Stimulated activated CD8-positive, alpha-beta memory T cell treated with anti-CD3 and anti-CD28 coated beads, Interleukin-2, amount 100 ng/mL, for 48 hours (primary cell): ENCODE measurements around the gene SLC7A6.
A peak's percentile ranks its signal among the peaks of the same experiment; 100 is the strongest.

Source experiments
- DNase-seq, 2 donors: peaks; one replicate each; pipeline ENCODE4 v3.0.0-alpha.2; 2020; ENCODE audit warnings: low read depth in 2 of 2

Gene SLC7A6

DNA sequence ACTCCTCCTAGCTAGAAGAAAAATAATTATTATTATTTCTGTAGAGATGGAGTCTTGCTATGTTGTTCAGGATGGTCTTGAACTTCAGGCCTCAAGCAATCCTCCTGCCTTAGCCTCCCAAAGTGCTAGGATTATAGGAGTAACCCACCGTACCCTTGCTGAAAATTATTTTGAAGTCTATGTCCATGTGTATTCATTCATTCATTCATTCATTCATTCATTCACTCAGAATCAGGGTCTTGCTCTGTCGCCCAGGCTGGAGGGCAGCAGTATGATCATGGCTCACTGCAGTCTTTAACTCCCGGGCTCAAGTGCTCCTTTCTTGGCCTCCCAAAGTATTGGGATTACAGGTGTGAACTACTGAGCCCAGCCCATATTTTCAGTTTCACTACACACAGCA, 42.3 kb downstream of the SLC7A6 start:
- no peak for DNase-seq

DNA sequence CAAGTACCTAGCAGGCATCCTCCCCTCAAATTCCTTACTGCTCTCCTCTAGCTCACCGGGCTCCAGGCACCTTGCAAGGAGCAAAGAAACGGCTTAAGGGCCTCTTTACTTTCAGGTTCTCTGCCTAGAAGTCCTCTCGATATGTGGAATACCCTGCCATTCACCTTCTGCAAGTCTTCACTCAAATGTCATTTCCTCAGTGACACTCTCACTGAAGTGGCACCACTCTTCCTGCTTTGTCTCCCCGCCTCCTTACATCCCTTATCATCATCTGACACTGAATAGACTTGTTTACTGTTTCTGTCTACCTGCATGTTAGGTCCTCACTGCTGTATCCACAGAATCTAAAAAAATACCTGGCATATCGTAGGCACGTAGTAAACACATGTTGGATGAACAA, 45.5 kb downstream of the SLC7A6 start:
- DNase-seq: no peak

DNA sequence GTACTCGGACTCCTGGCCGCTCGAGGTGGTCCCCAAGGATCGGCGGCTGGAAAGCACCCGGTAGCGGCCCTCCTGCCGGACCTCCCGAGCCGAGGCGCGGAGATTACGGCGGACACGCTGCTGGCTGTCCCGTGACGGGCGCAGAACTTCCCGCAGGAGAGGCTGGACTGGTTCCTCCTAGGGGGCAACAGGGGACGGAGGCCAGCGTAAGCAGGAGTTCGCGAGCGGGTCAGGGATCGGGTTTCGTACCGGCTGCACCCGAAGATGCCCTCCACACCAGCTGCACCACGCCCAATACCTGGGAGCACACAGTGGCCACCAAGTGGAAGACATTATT, 46.1 kb downstream of the SLC7A6 start:
- no peak for DNase-seq

DNA sequence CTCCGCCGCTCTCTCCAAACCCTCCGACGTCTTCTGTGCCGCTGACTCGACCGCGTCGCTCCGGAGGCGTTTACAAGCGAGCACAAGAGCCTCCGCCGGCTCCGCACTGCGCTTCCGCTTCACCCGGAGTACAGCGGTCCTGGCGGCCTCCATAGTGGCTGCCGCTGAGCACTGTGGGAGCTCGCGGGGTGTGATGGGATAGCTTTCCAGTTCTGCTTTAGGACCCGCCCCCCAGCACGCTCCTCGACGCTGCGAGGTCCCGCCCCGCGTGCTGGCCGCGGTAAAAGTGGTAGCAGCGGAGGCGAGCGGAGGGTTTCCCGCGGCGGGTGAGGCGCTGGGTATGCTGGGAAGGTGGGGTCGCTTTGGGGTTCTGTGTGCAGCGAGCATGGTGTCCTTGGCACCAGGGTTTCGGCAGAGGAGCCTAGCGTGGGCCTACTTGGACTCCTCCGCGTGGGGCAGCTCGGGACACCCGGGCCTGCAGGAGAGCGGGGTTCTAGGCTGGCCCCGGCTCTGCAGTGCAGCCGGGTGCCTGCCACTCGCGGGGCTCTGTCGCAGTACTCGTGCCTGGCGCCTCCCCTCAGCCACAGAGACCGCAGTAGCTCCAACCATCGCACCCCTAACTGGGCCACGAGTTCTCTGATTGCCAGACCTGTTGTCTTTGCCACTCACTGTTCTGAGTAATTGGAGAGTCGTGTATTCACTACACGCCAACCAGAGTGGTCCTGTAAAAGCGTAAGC, 46.6 kb downstream of the SLC7A6 start, which contains the start of the genes PRMT7 and SLC7A6OS:
TSS of gene PRMT7 (plus strand) at position 246 of the 738 bp plus-strand sequence. CDS start 4,961 bp downstream, outside the sequence.
TSS of gene SLC7A6OS (minus strand) at position 173 of the 738 bp plus-strand sequence. CDS start at position 153, 20 bp downstream.
- DNase-seq: peak; percentile 89 to 91

DNA sequence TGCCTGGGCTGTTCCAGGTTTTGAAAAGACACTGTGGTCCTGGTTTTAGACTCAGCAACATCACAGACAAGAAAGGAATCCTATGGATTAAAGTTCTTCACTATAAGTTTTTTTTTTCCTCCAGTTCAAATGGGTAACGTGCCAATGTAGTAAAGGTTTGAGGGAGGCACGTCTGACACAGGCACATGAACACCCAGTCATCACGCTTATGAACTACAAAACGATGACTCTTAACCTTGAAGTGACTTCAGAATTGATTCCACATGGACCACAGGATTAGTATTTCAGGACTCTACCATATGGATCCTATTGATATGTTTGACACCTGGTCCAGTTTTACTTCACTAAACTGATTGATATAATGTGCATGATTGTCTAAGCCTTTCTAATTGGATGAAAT, 48.8 kb downstream of the SLC7A6 start:
- no peak for DNase-seq

DNA sequence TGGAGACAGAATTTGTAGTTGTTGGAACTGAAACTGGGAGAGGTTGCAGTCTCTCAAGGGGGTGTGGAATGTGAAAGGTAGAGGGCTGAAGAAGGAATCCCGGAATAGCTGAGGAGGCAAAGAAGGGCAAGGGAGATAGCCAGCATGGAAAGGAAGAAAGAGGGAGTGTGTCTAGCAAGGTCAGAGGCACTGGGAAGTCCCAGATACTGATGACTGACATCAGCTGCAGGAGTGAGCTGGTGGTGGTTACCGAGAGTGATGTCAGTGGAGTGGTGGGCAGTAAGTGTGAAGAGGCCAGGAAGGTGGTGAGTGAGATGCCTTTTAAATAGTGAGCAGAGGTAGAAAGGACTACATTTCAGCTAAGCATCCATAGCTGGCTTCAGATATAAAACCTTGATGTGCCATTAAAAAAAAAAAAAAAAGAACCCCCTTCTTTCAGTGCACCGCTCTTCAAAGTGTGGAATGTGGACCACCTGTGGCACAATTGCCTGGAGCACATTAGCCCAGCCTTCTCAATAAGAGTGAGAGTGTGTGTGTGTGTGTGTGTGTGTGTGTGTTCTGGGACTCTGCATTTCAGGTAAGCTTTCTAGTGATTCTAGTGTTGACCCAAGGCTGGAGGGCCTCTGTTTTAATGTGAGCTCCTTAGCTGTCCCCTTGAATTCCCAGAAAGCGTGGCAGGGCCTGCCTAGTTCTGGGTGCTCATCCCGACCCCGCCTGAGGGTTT, 55.0 kb downstream of the SLC7A6 start:
- DNase-seq: peak; percentile 31 to 40

DNA sequence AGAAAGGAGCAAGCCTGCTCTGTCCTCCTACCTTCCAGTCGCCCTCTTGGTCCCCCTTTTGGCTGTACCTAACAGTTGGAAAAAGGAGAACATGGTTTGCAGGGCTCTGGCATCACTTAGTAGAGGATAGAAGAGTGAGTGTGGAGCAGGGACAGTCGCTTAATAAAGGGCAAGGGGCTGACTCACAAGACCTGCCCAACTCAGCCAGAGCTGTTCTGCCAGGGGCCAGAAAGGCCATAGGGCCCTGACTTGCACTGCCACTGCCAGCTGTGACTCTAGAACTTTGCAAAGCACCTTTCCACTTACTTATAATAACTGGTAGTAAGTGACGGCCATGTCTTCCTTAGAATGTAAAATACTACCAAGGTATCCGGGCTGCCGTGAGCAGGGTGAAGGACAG, 60.0 kb downstream of the SLC7A6 start:
- DNase-seq: no peak

DNA sequence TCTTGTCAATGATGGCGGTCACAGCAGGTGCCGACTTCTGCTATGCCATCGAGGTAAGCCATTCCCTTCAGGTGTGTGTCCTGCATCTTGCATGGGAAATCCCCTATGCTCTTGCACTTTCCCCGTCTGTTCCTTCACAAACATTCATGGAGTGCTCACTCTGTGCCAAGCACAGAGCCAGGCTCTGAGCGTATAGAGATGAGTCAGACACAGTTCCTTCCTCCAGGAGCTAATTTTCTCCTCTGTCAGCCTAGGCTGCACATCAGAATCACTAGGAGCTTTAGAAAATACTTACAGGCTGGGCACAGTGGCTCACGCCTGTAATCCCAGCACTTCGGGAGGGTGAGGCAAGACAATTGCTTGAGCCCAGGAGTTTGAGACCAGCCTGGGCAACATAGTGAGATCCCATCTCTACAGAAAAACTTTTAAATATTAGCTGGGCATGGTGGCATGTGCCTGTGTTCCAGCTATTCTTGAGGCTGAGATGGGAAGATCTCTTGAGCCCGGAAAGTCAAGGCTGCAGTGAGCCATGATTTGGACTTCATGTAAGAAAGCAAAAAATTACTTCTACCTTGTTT, 60.5 kb downstream of the SLC7A6 start:
- DNase-seq: no peak

DNA sequence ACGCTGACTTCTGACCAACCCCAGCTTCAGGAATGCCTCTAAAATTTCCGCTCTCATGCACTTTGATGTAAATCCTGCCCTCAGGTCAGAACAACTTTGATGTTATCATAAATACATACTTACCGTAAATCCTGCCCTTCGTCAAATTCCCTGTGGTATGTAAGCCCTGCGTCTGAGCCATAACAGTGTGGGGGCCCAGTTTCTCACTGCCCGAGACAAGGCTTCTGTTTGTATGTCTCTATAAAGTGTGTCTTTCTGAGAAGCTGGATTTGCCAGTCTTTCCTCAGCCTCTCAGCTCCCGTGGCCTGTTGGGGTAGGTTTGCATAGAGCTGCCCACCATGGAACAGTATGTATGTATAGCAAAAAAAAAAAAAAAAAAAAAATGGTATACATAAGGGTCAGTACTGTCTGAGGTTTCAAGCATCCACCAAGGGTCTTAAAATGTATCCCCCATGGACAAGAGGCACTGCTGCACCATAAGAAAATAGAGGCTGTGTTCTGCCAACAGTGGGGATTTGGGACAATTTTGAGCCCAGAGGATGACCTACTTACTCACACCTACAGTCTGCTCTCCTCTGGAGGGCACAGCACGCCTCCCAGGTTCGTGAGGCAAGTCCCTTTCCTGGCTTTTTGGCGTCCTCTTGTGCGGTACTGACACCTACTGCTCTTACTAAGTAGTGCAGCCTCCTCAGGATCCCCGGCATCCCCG, 64.0 kb downstream of the SLC7A6 start:
- peak; percentile 54 to 65 for DNase-seq

DNA sequence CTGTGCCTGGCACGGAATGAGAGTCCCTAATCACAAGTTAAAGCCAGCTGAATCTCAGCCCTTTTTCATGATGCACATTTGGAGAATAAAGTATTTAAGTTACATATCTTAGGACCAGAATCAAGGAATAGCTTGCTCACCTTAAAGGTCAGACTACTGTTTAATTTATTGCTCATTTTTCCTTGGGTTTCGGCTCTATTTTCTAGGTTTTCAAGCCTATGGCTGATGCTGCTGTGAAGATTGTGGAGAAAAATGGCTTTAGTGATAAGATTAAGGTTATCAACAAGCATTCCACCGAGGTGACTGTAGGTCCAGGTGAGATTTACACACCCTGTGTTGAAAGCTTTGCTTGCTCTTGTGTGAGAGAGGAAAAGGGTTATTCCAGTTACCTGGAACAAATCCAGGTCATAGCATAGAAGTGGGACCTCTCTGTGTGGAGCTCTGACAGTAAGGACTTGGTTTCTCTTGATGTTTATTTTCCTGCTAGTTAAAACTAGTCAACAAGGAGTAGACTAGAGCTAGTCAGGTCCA, 64.6 kb downstream of the SLC7A6 start:
- no peak for DNase-seq

DNA sequence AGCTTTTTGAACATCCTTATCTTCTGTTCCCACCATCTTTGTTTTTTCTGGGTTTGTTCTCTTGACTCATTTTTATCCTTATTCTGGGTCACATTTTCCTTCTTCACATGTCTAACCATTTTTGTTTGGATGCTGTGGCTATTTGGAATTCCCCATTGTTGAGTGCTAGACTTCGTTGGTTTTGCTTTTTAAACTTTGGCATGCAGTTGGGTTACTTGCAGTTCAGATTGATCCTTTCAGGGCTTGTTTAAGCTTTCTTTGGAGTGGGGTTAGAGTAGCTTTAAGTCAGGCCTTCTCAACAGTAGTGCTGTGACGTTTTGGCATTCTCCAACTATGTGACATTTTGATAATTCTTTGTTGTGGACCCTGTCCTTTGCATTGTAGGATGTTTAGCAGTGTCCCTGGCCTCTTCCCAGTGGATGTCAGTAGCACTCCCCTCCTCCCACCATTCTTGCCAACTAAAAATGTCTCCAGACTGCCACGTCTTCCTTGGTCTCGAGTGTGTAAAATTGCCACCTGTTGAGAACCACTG, 67.6 kb downstream of the SLC7A6 start:
- no peak for DNase-seq

DNA sequence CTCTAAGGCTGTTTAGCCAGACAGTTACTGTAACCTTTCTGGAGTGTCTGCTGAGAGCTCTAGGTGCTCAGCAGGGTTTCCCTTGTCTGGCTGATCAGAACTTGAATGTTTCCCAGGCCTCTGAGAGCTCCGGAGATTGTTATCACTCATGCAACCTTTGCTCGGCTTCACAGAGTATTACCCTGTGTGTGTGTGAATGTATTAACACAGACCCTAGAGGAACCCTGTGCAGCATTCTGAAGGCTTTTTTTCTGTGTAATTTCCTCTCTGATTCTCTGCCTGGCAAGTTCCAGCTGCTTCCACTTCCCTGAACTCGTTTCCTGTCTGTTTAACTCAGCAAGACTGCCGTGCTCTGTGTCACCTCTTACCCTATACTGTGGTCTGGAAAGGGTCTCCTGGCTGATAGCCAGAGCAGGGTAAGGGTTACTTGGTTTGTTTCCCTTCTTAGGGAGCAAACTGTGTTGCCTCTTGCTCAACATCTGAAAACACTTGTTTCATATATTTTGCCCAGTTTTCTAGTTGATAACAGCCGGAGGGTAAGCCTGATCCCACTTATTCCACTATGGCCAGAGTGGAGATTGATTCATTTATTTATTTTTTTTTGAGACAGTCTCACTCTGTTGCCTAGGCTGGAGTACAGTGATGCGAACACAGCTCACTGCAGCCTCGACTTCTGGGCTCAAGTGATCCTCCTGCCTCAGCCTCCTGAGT, 68.2 kb downstream of the SLC7A6 start:
- DNase-seq: no peak

DNA sequence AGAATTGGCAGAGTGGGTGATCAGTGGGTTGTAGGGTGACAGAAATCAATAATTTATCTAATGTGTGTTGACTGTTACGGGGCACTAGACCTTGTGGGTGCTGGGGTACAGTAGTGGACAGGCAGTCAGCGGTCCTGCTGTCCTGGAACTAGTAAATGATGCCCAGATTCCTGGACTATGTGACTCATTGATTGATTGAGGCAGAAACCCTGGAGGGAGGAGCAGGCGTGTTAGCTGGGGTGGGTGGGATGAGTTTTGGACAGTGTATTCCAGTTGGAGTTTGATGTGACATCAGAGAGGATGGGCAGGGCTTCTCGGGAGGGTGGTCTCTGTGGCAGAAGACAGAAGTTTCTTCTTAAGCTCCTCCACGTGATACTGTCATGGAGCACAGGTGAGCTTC, 70.8 kb downstream of the SLC7A6 start:
- DNase-seq: no peak

DNA sequence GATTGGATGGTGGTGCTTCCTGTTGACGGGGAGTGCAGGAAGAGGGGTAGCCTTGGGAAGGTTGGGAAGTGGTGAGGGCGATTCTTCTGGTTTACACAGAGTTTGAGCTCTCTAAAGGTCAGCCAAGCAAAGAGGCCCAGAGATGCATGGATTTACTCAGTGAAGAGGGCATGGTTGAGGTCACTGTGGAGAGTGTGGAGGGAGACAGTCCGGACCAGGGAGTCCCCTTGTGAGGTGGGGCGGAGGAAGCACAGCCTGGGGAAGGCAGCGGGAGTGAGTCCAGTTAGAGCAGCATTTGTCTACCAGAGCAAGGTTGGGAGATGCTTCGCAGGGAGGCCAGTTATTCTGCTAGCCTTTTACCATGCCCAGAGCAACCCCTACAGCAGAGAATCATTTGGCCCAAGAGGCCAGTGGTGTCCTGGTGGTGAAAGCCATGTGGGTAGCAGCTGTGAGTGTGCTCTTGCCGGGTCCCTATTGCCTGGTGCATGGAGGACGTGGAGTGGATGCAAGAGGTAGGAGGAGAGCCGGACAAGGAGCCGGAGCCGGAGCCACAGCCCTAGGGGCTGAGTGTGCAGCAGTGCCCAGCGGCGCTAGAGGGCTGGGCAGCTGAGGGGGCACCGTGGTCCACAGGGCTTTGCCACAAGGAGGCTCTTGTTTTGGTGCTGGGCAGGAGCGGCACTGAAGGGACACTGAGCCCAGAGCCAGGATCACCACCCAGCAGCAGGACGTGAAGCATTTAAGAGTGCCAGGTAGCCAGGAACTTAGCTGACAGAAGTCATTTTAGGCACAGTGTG, 74.2 kb downstream of the SLC7A6 start:
- no peak for DNase-seq

DNA sequence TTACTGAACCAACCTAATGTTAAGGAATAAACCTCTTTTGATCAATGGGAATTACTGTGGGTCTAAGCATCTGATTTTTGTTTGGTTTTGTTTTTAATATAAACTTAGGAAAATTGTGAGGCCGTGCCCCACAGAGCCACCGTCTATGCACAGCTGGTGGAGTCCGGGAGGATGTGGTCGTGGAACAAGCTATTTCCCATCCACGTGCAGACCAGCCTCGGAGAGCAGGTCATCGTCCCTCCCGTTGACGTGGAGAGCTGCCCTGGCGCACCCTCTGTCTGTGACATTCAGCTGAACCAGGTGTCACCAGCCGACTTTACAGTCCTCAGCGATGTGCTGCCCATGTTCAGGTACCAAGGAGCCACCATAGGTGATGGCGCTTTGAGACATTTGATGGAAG, 74.9 kb downstream of the SLC7A6 start:
- DNase-seq: no peak

DNA sequence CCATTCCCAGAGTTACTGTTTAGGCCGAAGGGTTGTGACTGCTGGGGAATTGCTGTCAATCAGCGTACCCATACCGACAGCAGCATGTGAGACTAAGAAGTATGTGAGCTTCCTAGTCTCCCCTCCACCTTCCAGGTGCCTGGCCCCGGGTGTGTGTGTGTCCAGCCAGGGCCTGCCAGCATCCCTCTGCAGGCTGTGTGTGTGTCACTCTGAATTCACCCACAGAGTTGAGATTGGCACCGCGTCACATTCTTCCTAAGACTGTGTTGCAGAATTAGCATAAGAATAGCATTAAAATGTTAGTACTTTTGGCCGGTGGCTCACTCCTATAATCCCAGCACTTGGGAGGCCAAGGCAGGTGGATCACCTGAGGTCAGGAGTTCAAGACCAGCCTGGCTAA, 78.3 kb downstream of the SLC7A6 start:
- no peak for DNase-seq

DNA sequence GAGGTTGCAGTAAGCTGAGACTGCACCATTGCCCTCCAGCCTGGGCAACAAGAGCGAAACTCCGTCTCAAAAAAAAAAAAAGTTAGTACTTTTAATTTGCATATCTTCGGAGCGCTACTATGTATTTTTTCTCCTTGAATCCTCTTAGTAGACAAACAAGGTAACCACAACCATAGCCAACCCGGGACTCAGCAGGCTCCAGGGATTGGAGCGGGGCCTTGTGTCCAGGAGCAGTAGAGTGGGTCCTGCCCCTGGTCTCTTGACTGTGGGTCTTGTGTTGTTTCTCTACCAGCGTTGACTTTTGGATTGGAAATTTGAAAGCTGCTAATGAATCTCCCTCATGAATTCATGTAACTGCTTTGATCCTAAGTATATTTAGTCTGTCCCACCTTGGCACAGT, 78.8 kb downstream of the SLC7A6 start:
- no peak for DNase-seq

DNA sequence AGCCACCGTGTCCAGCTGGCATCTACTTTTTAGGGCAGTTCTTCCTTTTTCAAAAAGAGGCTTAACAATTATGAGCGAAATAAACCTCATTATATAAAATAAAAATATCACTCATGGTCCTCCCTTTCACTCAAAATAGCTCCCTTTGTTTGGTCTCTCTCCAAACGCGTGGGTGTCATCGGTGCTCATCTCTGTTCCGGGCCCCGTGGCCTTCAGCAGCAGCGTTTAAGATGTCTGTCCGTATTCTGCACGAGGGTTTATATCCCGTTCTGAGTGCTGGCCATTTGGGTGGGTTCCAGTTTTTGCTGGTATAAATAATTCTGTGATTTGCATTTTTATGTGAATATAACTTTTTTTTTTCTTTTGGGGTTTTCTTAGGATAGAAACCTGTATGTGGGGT, 79.9 kb downstream of the SLC7A6 start:
- DNase-seq: no peak

DNA sequence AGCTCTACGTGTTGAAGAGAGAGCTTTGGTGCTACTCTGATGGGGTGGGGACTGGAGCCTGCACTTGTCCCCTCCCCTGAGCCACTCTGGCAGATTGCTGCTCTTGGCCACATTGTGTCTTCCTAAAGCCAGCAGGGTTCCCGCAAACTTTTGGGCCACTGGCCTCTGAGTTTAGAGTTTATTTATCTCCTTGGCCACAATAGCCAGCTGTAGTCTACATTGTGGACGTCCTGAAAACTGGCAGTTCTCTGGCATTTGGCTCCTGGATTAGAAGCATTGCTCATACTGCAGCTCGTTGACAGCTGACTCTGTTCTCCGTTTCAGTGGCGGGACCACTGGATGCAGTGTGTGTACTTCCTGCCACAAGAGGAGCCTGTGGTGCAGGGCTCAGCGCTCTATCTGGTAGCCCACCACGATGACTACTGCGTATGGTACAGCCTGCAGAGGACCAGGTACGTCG, 81.1 kb downstream of the SLC7A6 start:
- no peak for DNase-seq

DNA sequence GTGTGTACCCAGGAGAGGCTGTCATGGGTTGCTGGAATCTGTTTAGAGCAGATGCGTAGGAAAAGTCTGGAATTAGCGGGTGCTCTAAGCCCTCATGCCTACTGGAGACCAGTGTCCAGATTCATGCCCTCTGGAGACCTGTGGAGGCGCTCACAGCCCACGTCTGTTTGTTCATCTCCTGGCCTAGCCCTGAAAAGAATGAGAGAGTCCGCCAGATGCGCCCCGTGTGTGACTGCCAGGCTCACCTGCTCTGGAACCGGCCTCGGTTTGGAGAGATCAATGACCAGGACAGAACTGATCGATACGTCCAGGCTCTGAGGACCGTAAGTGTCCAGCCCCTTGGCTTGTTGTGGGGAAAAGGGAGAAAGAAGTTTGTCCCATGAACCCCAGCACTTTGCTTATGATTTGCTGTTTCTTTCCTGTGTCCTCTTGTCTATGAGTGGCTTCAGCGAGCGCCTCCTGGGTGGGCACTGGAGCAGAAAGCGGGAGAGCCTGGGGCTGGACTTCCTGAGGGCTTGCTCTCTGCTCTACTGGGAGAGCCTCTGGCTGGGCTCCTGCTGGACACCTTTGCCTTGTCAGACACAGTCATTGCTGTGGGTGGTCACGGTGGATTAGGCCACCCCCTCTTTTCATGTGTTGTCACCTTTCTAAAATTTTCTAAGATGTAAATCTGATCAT, 81.8 kb downstream of the SLC7A6 start:
- DNase-seq: no peak
